Panc1 (cell line): ENCODE data around the gene DDX49. TPM values are rescaled to one million over a fixed set of nuclear protein-coding genes. Genes with fewer than 3 reads are reported as not detected.

Experiments used
- ATAC-seq: fragments of 200-7000 bp; cut with Tn5 transposase; 2 replicates; pipeline ENCODE4 v1.9.1; 2020; ENCODE audit warnings: mild to moderate bottlenecking, moderate library complexity
- BruUV-seq: library from RNA; stranded (reverse); fragments of 400-500 nt; replicated peaks from 2 replicates; lab custom pipeline; 2021; lab: Mats Ljungman, UMichigan
- CTCF ChIA-PET: fragments of 300-600 bp; sonication (Branson Sonifier 250); formaldehyde crosslinking; loops from one replicate; lab custom pipeline; 2022; ENCODE audit warnings: antibody characterized with exemption; lab: Charles Lee
- POLR2A ChIA-PET: fragments of 300-600 bp; sonication (Branson Sonifier 250); formaldehyde crosslinking; loops from one replicate; lab custom pipeline; 2022; ENCODE audit warnings: antibody characterized with exemption; lab: Charles Lee
- DNase-seq: peaks from one replicate; pipeline ENCODE4 v3.0.0-alpha.2; 2010; ENCODE audit warnings: low read depth, low spot score
- H3K27ac ChIP-seq: 2 replicates; pipeline ENCODE4 v1.5.1; 2011; ENCODE audit warnings: mild to moderate bottlenecking, low read length, inconsistent platforms
- H3K27me3 ChIP-seq: fragments of 200-500 bp; sonication (Bioruptor generic); 2 replicates; pipeline ENCODE4 v1.6.0; 2014; ENCODE audit warnings: low read length, inconsistent platforms; ENCODE audit not compliant: control insufficient read depth, insufficient read depth
- H3K36me3 ChIP-seq: fragments of 200-500 bp; sonication (Bioruptor generic); 2 replicates; pipeline ENCODE4 v1.5.1; 2014; ENCODE audit warnings: inconsistent platforms, mild to moderate bottlenecking, low read length, moderate library complexity; ENCODE audit not compliant: control insufficient read depth, insufficient read depth
- H3K4me1 ChIP-seq: 2 replicates; pipeline ENCODE4 v1.5.1; 2011; ENCODE audit warnings: inconsistent platforms, mild to moderate bottlenecking, low read length, moderate library complexity; ENCODE audit not compliant: control insufficient read depth, insufficient read depth
- H3K4me3 ChIP-seq, 2 experiments: 2 replicates each; pipeline ENCODE4 v1.5.1; 2011 to 2012; ENCODE audit warnings: low read depth in 2 of 2, low read length in 2 of 2, mild to moderate bottlenecking in 2 of 2, inconsistent platforms in 1 of 2, moderate library complexity in 1 of 2
- H3K9me3 ChIP-seq: fragments of 200-500 bp; sonication (Bioruptor generic); 2 replicates; pipeline ENCODE4 v1.5.1; 2014; ENCODE audit warnings: low read depth, mild to moderate bottlenecking, inconsistent platforms, low read length, moderate library complexity; ENCODE audit not compliant: control insufficient read depth, insufficient read depth
- POLR2AphosphoS5 ChIP-seq: IDR thresholded peaks from 2 replicates; pipeline ENCODE4 v1.6.1; 2012; ENCODE audit warnings: mild to moderate bottlenecking, low read depth, low read length, moderate library complexity
- SIN3A ChIP-seq: IDR thresholded peaks from 2 replicates; pipeline ENCODE4 v1.6.1; 2012; ENCODE audit warnings: low read depth, mild to moderate bottlenecking, low read length, moderate library complexity, borderline replicate concordance; ENCODE audit not compliant: insufficient read depth
- TCF7L2 ChIP-seq: IDR thresholded peaks from 2 replicates; pipeline ENCODE4 v1.6.1; 2011; ENCODE audit warnings: mild to moderate bottlenecking, low read depth, low read length, inconsistent platforms
- in situ Hi-C: cut with HindIII; loops from 2 replicates; pipeline ENCODE4 v1.10.0; 2016; ENCODE audit warnings: low sequenced_read_pairs, low pct_unique_long_range_greater_than_20kb
- intact Hi-C: fragments of 100-400 bp; cut with micrococcal nuclease; formaldehyde crosslinking; loops from one replicate; pipeline ENCODE4 v1.10.0; 2022; ENCODE audit not compliant: unreplicated experiment
- total RNA-seq: library from RNA; stranded (reverse); gene quantifications from one replicate; pipeline ENCODE4 v1.2.1, GENCODE V29; 2021; ENCODE audit not compliant: unreplicated experiment
- TF ChIP-seq, protein P1 (sequence below), 2 experiments: IDR thresholded peaks; 2 replicates each; pipeline ENCODE4 v1.6.1; 2011 to 2012; ENCODE audit warnings: low read depth in 2 of 2, control low read depth in 1 of 2, low read length in 1 of 2, mild to moderate bottlenecking in 1 of 2, moderate library complexity in 1 of 2; ENCODE audit not compliant: insufficient read depth in 1 of 2
- TF ChIP-seq, protein P2 (sequence below): fragments of 450-650 bp; IDR thresholded peaks from 2 replicates; pipeline ENCODE4 v1.5.1; 2017; ENCODE audit warnings: mild to moderate bottlenecking

DDX49 gene
- total RNA-seq, 1 experiment from 2014 or later = 41.5 TPM

DNA sequence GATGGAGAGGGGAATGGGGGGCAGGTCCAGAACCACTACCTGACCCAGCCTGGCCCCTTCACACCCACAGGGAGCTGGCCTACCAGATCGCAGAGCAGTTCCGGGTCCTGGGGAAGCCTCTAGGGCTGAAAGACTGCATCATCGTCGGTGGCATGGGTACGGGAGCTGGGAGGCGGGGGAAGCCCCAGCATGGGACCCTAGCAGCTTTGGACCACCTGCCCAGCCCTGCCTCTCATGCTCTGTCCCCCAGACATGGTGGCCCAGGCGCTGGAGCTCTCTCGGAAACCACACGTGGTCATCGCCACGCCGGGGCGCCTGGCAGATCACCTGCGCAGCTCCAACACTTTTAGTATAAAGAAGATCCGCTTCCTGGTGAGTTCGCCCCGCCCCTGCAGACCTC is 2.1 kb downstream of the DDX49 start:
- CTCF ChIA-PET = interaction anchor here (1.3 kb wide), 1 partner anchor 65 kb away, joined by 3 read pairs; no protein-coding TSS in a partner anchor
- in situ Hi-C loops (no loop called here), intact Hi-C loops (no loop called here)
- no peak for TF ChIP-seq TCF7L2
- TF ChIP-seq, protein P1, sequence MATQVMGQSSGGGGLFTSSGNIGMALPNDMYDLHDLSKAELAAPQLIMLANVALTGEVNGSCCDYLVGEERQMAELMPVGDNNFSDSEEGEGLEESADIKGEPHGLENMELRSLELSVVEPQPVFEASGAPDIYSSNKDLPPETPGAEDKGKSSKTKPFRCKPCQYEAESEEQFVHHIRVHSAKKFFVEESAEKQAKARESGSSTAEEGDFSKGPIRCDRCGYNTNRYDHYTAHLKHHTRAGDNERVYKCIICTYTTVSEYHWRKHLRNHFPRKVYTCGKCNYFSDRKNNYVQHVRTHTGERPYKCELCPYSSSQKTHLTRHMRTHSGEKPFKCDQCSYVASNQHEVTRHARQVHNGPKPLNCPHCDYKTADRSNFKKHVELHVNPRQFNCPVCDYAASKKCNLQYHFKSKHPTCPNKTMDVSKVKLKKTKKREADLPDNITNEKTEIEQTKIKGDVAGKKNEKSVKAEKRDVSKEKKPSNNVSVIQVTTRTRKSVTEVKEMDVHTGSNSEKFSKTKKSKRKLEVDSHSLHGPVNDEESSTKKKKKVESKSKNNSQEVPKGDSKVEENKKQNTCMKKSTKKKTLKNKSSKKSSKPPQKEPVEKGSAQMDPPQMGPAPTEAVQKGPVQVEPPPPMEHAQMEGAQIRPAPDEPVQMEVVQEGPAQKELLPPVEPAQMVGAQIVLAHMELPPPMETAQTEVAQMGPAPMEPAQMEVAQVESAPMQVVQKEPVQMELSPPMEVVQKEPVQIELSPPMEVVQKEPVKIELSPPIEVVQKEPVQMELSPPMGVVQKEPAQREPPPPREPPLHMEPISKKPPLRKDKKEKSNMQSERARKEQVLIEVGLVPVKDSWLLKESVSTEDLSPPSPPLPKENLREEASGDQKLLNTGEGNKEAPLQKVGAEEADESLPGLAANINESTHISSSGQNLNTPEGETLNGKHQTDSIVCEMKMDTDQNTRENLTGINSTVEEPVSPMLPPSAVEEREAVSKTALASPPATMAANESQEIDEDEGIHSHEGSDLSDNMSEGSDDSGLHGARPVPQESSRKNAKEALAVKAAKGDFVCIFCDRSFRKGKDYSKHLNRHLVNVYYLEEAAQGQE (IDR thresholded peaks at IDR 0.05; ENCODE audit: insufficient read depth in 1 of 2, low read depth in 2 of 2, low read length in 1 of 2) = no peak
- TF ChIP-seq, protein P2, sequence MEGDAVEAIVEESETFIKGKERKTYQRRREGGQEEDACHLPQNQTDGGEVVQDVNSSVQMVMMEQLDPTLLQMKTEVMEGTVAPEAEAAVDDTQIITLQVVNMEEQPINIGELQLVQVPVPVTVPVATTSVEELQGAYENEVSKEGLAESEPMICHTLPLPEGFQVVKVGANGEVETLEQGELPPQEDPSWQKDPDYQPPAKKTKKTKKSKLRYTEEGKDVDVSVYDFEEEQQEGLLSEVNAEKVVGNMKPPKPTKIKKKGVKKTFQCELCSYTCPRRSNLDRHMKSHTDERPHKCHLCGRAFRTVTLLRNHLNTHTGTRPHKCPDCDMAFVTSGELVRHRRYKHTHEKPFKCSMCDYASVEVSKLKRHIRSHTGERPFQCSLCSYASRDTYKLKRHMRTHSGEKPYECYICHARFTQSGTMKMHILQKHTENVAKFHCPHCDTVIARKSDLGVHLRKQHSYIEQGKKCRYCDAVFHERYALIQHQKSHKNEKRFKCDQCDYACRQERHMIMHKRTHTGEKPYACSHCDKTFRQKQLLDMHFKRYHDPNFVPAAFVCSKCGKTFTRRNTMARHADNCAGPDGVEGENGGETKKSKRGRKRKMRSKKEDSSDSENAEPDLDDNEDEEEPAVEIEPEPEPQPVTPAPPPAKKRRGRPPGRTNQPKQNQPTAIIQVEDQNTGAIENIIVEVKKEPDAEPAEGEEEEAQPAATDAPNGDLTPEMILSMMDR = no peak
- Histone ChIP-seq H3K27ac (no peak overlapping the region), H3K36me3 (no peaks in the 10 kb centered on the region; the same call in 1 of the 2 replicates), H3K4me1 (0 out of 2 replicates have a peak, but pooled peaks cover 2% of the 10 kb centered on the region), H3K27me3 (no peaks in the 10 kb centered on the region), H3K9me3 (no peaks in the 10 kb centered on the region), H3K4me3 (no peak overlapping the region)
- ATAC-seq (no peak), DNase-seq (no peak)
- POLR2A ChIA-PET = no interaction called here
- BruUV-seq = no TSS peak

DNA sequence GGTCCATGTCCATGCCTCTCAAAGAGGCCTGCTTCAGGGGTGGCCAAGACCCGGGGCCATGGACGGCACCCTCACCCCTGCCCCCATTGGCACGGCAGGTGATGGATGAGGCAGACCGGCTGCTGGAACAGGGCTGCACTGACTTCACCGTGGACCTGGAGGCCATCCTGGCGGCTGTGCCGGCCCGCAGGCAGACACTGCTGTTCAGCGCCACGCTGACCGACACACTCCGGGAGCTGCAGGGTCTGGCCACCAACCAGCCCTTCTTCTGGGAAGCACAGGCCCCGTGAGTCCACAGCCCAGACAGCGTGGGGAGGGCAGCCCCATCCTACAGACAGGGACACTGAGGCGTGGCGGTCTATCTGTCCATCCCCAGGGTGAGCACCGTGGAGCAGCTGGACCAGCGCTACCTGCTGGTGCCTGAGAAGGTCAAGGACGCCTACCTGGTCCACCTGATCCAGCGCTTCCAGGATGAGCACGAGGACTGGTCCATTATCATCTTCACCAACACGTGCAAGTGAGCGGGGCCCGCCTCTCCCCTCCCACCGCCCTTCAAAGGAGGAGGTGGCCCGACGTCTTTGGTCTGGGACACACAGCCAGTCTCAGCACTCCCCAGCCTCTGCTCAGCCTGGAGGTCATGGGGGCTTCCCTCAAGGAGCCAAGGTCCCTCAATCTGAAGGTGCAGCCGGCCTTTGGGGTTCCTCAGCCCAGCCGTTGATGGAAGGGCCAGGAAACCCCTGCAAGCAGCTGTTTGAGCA is 2.9 kb downstream of the DDX49 start:
- no peak for DNase-seq
- in situ Hi-C loops = no loop called here
- no peak for TF ChIP-seq SIN3A
- TF ChIP-seq TCF7L2 = no peak
- TF ChIP-seq, protein P2 = no peak
- TF ChIP-seq POLR2AphosphoS5 = no peak
- TF ChIP-seq, protein P1 (IDR thresholded peaks at IDR 0.05; ENCODE audit: insufficient read depth in 1 of 2, low read depth in 2 of 2, low read length in 1 of 2) = no peak
- no peak for ATAC-seq
- intact Hi-C loops = no loop called here
- H3K4me3 ChIP-seq = no peak overlapping the region
- no TSS peak for BruUV-seq
- CTCF ChIA-PET = no interaction called here
- H3K27ac ChIP-seq = no peak overlapping the region
- H3K9me3 ChIP-seq = no peaks in the 10 kb centered on the region
- H3K4me1 ChIP-seq = 0 out of 2 replicates have a peak, but pooled peaks cover 2% of the 10 kb centered on the region
- POLR2A ChIA-PET = interaction anchor here (0.5 kb wide), 1 partner anchor 44 kb away, joined by 7 read pairs; no protein-coding TSS in a partner anchor
- no peaks in the 10 kb centered on the region; the same call in 1 of the 2 replicates for H3K36me3 ChIP-seq
- H3K27me3 ChIP-seq = no peaks in the 10 kb centered on the region
